HEK293T (cell line): Measurements from ENCODE around the gene UBXN10.

Source experiments
- ARNT ChIP-seq: fragments of 450-650 bp; IDR thresholded peaks from 2 replicates; pipeline ENCODE4 v1.6.1; 2017; ENCODE audit warnings: mild to moderate bottlenecking
- BHLHE40 ChIP-seq: fragments of 450-650 bp; IDR thresholded peaks from 2 replicates; pipeline ENCODE4 v1.6.1; 2016; ENCODE audit warnings: mild to moderate bottlenecking, moderate library complexity, borderline replicate concordance
- CTBP1 ChIP-seq: fragments of 450-650 bp; IDR thresholded peaks from 2 replicates; pipeline ENCODE4 v1.6.1; 2016; ENCODE audit warnings: borderline replicate concordance
- ELF4 ChIP-seq: fragments of 450-650 bp; IDR thresholded peaks from 2 replicates; pipeline ENCODE4 v1.6.1; 2017; ENCODE audit warnings: antibody characterized with exemption
- FOXM1 ChIP-seq: fragments of 450-650 bp; IDR thresholded peaks from 2 replicates; pipeline ENCODE4 v1.6.1; 2017; ENCODE audit warnings: mild to moderate bottlenecking, borderline replicate concordance
- HDGF ChIP-seq: fragments of 450-650 bp; IDR thresholded peaks from 2 replicates; pipeline ENCODE4 v1.6.1; 2017; ENCODE audit warnings: antibody characterized with exemption, borderline replicate concordance
- NFRKB ChIP-seq: fragments of 450-650 bp; IDR thresholded peaks from 2 replicates; pipeline ENCODE4 v1.6.1; 2016; ENCODE audit warnings: mild to moderate bottlenecking, moderate library complexity
- SP1 ChIP-seq: fragments of 450-650 bp; IDR thresholded peaks from 2 replicates; pipeline ENCODE4 v1.6.1; 2017
- TARDBP ChIP-seq: fragments of 450-650 bp; IDR thresholded peaks from 2 replicates; pipeline ENCODE4 v1.6.1; 2016
- TF ChIP-seq, protein P1 (sequence below): fragments of 450-650 bp; IDR thresholded peaks from 2 replicates; pipeline ENCODE4 v1.6.1; 2016

DNA sequence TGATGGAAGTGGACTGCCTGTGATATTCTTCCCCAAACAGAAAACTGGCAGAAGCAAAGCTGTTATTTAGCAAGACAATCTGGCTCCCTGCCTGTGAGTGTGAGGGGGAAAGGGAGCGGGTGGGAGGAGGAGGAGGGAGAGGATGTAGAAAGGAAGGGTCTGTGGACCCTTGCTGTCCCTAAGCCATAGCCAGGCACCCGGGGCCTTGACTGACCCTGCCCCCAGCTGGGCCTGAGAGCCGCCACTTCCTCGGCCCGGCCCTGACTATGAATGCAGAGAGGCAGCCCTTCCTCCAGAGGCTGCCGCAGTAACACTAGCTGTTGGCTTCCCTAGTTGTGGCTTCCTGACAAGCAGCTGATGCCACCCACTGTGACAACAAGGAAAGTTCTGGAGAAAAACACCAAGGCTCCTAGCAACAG is 32.9 kb upstream of the UBXN10 start:
- TF ChIP-seq TARDBP (no peak), CTBP1 (no peak), ELF4 (no peak), ARNT (no peak), BHLHE40 (no peak), SP1 (no peak), HDGF (no peak), NFRKB (no peak), FOXM1 (no peak)
- TF ChIP-seq, protein P1, sequence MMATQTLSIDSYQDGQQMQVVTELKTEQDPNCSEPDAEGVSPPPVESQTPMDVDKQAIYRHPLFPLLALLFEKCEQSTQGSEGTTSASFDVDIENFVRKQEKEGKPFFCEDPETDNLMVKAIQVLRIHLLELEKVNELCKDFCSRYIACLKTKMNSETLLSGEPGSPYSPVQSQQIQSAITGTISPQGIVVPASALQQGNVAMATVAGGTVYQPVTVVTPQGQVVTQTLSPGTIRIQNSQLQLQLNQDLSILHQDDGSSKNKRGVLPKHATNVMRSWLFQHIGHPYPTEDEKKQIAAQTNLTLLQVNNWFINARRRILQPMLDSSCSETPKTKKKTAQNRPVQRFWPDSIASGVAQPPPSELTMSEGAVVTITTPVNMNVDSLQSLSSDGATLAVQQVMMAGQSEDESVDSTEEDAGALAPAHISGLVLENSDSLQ: no peak
